ENCODE data around the gene BECN2.

The BECN2 gene

GRCh38 chr1:242000434-242000833 is 42.9 kb downstream of the BECN2 start:
- DNase-seq (ENCODE audit: low read depth), result no peak
- TF ChIP-seq CTCF (IDR thresholded peaks at IDR 0.05; ENCODE audit: control insufficient read depth, insufficient read depth, low read depth, low read length, missing control alignments), result no peak
- H3K4me3 ChIP-seq (ENCODE audit: control insufficient read depth, low read depth, low read length), result no peak overlapping the region

GRCh38 chr1:242002072-242002471 is 44.5 kb downstream of the BECN2 start:
- H3K4me3 ChIP-seq (ENCODE audit: control insufficient read depth, low read depth, low read length), result no peak overlapping the region
- DNase-seq (ENCODE audit: low read depth), result no peak
- no peak for TF ChIP-seq CTCF (IDR thresholded peaks at IDR 0.05; ENCODE audit: control insufficient read depth, insufficient read depth, low read depth, low read length, missing control alignments)

GRCh38 chr1:242002510-242002909 is 44.9 kb downstream of the BECN2 start:
- DNase-seq (ENCODE audit: low read depth), result no peak
- no peak for TF ChIP-seq CTCF (IDR thresholded peaks at IDR 0.05; ENCODE audit: control insufficient read depth, insufficient read depth, low read depth, low read length, missing control alignments)
- H3K4me3 ChIP-seq (ENCODE audit: control insufficient read depth, low read depth, low read length), result no peak overlapping the region

- no peak for DNase-seq (ENCODE audit: low read depth)
- no peak for TF ChIP-seq CTCF (IDR thresholded peaks at IDR 0.05; ENCODE audit: control insufficient read depth, insufficient read depth, low read depth, low read length, missing control alignments)
Observed at GRCh38 chr1:242004751-242005495, 47.4 kb downstream of the BECN2 start.

GRCh38 chr1:242005866-242006535 is 48.4 kb downstream of the BECN2 start:
- no peak overlapping the region for H3K4me3 ChIP-seq (ENCODE audit: control insufficient read depth, low read depth, low read length)
- no peak for DNase-seq (ENCODE audit: low read depth)
- TF ChIP-seq CTCF (IDR thresholded peaks at IDR 0.05; ENCODE audit: control insufficient read depth, insufficient read depth, low read depth, low read length, missing control alignments), result no peak

More at GRCh38 chr1:242004751-242005495, 47.4 kb downstream of the BECN2 start:
- no peak overlapping the region for H3K4me3 ChIP-seq (ENCODE audit: control insufficient read depth, low read depth, low read length)

GRCh38 chr1:242006976-242007375 is 49.4 kb downstream of the BECN2 start:
- DNase-seq (ENCODE audit: low read depth), result no peak
- H3K4me3 ChIP-seq (ENCODE audit: control insufficient read depth, low read depth, low read length), result no peak overlapping the region
- TF ChIP-seq CTCF (IDR thresholded peaks at IDR 0.05; ENCODE audit: control insufficient read depth, insufficient read depth, low read depth, low read length, missing control alignments), result no peak

Data from AG09309 (cell line).